H9 (cell line): ENCODE data around the gene PAX1. TPM values are rescaled to one million over a fixed set of nuclear protein-coding genes. Genes with fewer than 3 reads are reported as not detected.

Source experiments
- DNase-seq: peaks from one replicate; pipeline ENCODE4 v3.0.0-alpha.2; 2017
- H2AFZ ChIP-seq: one replicate; pipeline ENCODE4 v1.6.1; 2013; ENCODE audit warnings: mild to moderate bottlenecking, low read length, control low read depth, moderate library complexity
- H2AK5ac ChIP-seq: 2 replicates; pipeline ENCODE4 v1.6.1; 2013; ENCODE audit warnings: low read length, control low read depth, mixed read lengths; ENCODE audit not compliant: insufficient read length
- H2BK120ac ChIP-seq: one replicate; pipeline ENCODE4 v1.6.1; 2013; ENCODE audit warnings: low read depth, mild to moderate bottlenecking, low read length, control low read depth, inconsistent platforms; ENCODE audit not compliant: poor library complexity, severe bottlenecking
- H2BK12ac ChIP-seq: 2 replicates; pipeline ENCODE4 v1.6.1; 2013; ENCODE audit warnings: low read length, control low read depth, mixed read lengths, low read depth; ENCODE audit not compliant: insufficient read length
- H2BK15ac ChIP-seq: 2 replicates; pipeline ENCODE4 v1.6.1; 2013; ENCODE audit warnings: low read depth, low read length, control low read depth
- H2BK20ac ChIP-seq: one replicate; pipeline ENCODE4 v1.6.1; 2013; ENCODE audit warnings: low read depth, mild to moderate bottlenecking, low read length, control low read depth, inconsistent platforms; ENCODE audit not compliant: poor library complexity, severe bottlenecking
- H2BK5ac ChIP-seq: 2 replicates; pipeline ENCODE4 v1.6.1; 2013; ENCODE audit warnings: low read length, control low read depth, mixed read lengths; ENCODE audit not compliant: insufficient read length
- H3K14ac ChIP-seq: 2 replicates; pipeline ENCODE4 v1.6.1; 2013; ENCODE audit warnings: low read length, control low read depth; ENCODE audit not compliant: insufficient read depth
- H3K18ac ChIP-seq: 2 replicates; pipeline ENCODE4 v1.6.1; 2013; ENCODE audit warnings: low read depth, mild to moderate bottlenecking, mixed read lengths, low read length, control low read depth; ENCODE audit not compliant: insufficient read length
- H3K23ac ChIP-seq: 2 replicates; pipeline ENCODE4 v1.6.1; 2013; ENCODE audit warnings: low read length, control low read depth, mixed read lengths, low read depth; ENCODE audit not compliant: insufficient read length
- H3K23me2 ChIP-seq: 2 replicates; pipeline ENCODE4 v1.6.1; 2013; ENCODE audit warnings: low read depth, mild to moderate bottlenecking, mixed read lengths, low read length, control low read depth; ENCODE audit not compliant: insufficient read length, poor library complexity, severe bottlenecking
- H3K27ac ChIP-seq: 2 replicates; pipeline ENCODE4 v1.5.1; 2013; ENCODE audit warnings: low read length, control low read depth, mixed read lengths, low read depth; ENCODE audit not compliant: insufficient read length
- H3K27me3 ChIP-seq: 2 replicates; pipeline ENCODE4 v1.6.1; 2013; ENCODE audit warnings: low read length, control low read depth, inconsistent platforms; ENCODE audit not compliant: insufficient read depth
- H3K4ac ChIP-seq: 2 replicates; pipeline ENCODE4 v1.6.1; 2013; ENCODE audit warnings: low read depth, mild to moderate bottlenecking, control low read depth, inconsistent platforms, low read length, moderate library complexity
- H3K4me1 ChIP-seq: 2 replicates; pipeline ENCODE4 v1.6.1; 2013; ENCODE audit warnings: low read length, control low read depth, inconsistent platforms; ENCODE audit not compliant: insufficient read depth
- H3K4me2 ChIP-seq: 2 replicates; pipeline ENCODE4 v1.6.1; 2013; ENCODE audit warnings: low read length, control low read depth, mixed read lengths; ENCODE audit not compliant: insufficient read length, insufficient read depth
- H3K56ac ChIP-seq: 2 replicates; pipeline ENCODE4 v1.6.1; 2013; ENCODE audit warnings: low read depth, mild to moderate bottlenecking, mixed read lengths, low read length, control low read depth; ENCODE audit not compliant: insufficient read length
- H3K79me1 ChIP-seq: 2 replicates; pipeline ENCODE4 v1.6.1; 2013; ENCODE audit warnings: low read depth, mild to moderate bottlenecking, moderate library complexity, low read length, control low read depth, inconsistent platforms; ENCODE audit not compliant: insufficient read depth, poor library complexity, severe bottlenecking
- H3K79me2 ChIP-seq: 2 replicates; pipeline ENCODE4 v1.6.1; 2013; ENCODE audit warnings: low read length, control low read depth, inconsistent platforms; ENCODE audit not compliant: insufficient read depth
- H3K9ac ChIP-seq: 2 replicates; pipeline ENCODE4 v1.6.1; 2013; ENCODE audit warnings: low read length, control low read depth, mixed read lengths; ENCODE audit not compliant: insufficient read length; ENCODE audit errors: extremely low read depth
- H3K9me3 ChIP-seq: one replicate; pipeline ENCODE4 v1.6.1; 2013; ENCODE audit warnings: low read depth, low read length, inconsistent platforms; ENCODE audit not compliant: control insufficient read depth
- H3T11ph ChIP-seq: one replicate; pipeline ENCODE4 v1.6.1; 2013; ENCODE audit warnings: mild to moderate bottlenecking, low read length, control low read depth, inconsistent platforms
- H4K20me1 ChIP-seq: one replicate; pipeline ENCODE4 v1.6.1; 2013; ENCODE audit not compliant: control insufficient read depth, insufficient read length, insufficient read depth
- H4K5ac ChIP-seq: 2 replicates; pipeline ENCODE4 v1.6.1; 2013; ENCODE audit warnings: low read depth, mild to moderate bottlenecking, mixed read lengths, low read length, control low read depth; ENCODE audit not compliant: insufficient read length
- H4K8ac ChIP-seq: replicated peaks from 2 replicates; pipeline ENCODE4 v1.6.1; 2013; ENCODE audit warnings: low read length, control low read depth, mixed read lengths, low read depth; ENCODE audit not compliant: insufficient read length
- H4K91ac ChIP-seq: 2 replicates; pipeline ENCODE4 v1.6.1; 2013; ENCODE audit warnings: low read depth, mild to moderate bottlenecking, moderate library complexity, mixed read lengths, low read length, control low read depth; ENCODE audit not compliant: insufficient read length
- H3K27ac Mint-ChIP-seq, 3 experiments: 2 replicates in 2 of 3; 3 replicates in 1 of 3; pipeline ENCODE4 v1.8.0; 2020 to 2021; ENCODE audit warnings: mixed read lengths in 3 of 3, mild to moderate bottlenecking in 1 of 3, moderate library complexity in 1 of 3
- H3K27me3 Mint-ChIP-seq: 2 replicates; pipeline ENCODE4 v1.8.0; 2021; ENCODE audit warnings: low read depth, mild to moderate bottlenecking, moderate library complexity, mixed read lengths
- H3K36me3 Mint-ChIP-seq, 3 experiments: 2 replicates in 2 of 3; 3 replicates in 1 of 3; pipeline ENCODE4 v1.8.0; 2020 to 2021; ENCODE audit warnings: low read depth in 3 of 3, mixed read lengths in 3 of 3; ENCODE audit not compliant: insufficient read depth in 1 of 3
- H3K4me1 Mint-ChIP-seq, 2 experiments: 2 replicates each; pipeline ENCODE4 v1.8.0; 2020; ENCODE audit warnings: mixed read lengths in 2 of 2
- H3K4me3 Mint-ChIP-seq, 2 experiments: 2 replicates in 1 of 2; 3 replicates in 1 of 2; pipeline ENCODE4 v1.8.0; 2020 to 2021; ENCODE audit warnings: mild to moderate bottlenecking in 2 of 2, mixed read lengths in 2 of 2, moderate library complexity in 1 of 2
- H3K9me3 Mint-ChIP-seq, 2 experiments: 2 replicates in 1 of 2; 3 replicates in 1 of 2; pipeline ENCODE4 v1.8.0; 2020; ENCODE audit warnings: mild to moderate bottlenecking in 2 of 2, mixed read lengths in 2 of 2, moderate library complexity in 1 of 2
- CTCF ChIP-seq: fragments of 200-600 bp; sonication (generic); conservative IDR thresholded peaks from 3 replicates; pipeline ENCODE4 v1.8.0; 2021; ENCODE audit warnings: antibody characterized with exemption, mild to moderate bottlenecking
- WGBS: extraction: QIAGEN DNeasy Blood & Tissue Kit; methylation state at CpG from one replicate; pipeline ENCODE4 v1.1.7; 2013; ENCODE audit warnings: missing lambda C conversion rate, low lambda C conversion rate, mixed read lengths; ENCODE audit not compliant: insufficient read length; ENCODE audit errors: extremely low coverage; 5-methylcytosine and 5-hydroxymethylcytosine counted together
- total RNA-seq: library from RNA; stranded (reverse); gene quantifications from 2 replicates; pipeline ENCODE4 v1.2.1, GENCODE V29; 2021

PAX1 gene
- total RNA-seq, 1 experiment from 2014 or later = not detected

GRCh38 chr20:21706261-21707195, 1.1 kb downstream of the PAX1 start:
- Histone ChIP-seq H2AK5ac (no peak overlapping the region), H3K23ac (no peak overlapping the region), H2AFZ (no peak overlapping the region), H2BK5ac (no peak overlapping the region), H4K20me1 (no peaks in the 10 kb centered on the region), H3T11ph (no peak overlapping the region), H3K79me2 (no peaks in the 10 kb centered on the region), H3K27ac (no peak overlapping the region), H4K8ac (no peak overlapping the region), H3K14ac (no peak overlapping the region), H3K4me1 (no peaks in the 10 kb centered on the region), H3K27me3 (peaks cover 96% of the 10 kb centered on the region), H3K9ac (no peak overlapping the region), H2BK120ac (no peak overlapping the region), H3K18ac (no peak overlapping the region), H3K4ac (no peak overlapping the region), H2BK15ac (no peak overlapping the region), H4K5ac (no peak overlapping the region), H2BK20ac (no peak overlapping the region), H3K56ac (no peak overlapping the region), H3K79me1 (no peaks in the 10 kb centered on the region), H2BK12ac (no peak overlapping the region), H4K91ac (no peak overlapping the region), H3K4me2 (peak overlapping the region; percentile 26), H3K9me3 (no peaks in the 10 kb centered on the region), H3K23me2 (peaks cover 4% of the 10 kb centered on the region)
- Mint-ChIP-seq H3K9me3 (peaks cover 0 to 5% of the 10 kb centered on the region in 2 experiments; a peak in 3 of 5 replicates), H3K36me3 (no peaks in the 10 kb centered on the region), H3K4me3 (peak overlapping the region; percentile 10 to 68; a peak in 3 of 5 replicates), H3K27ac (no peak overlapping the region), H3K4me1 (peaks cover 25 to 36% of the 10 kb centered on the region in 2 experiments), H3K27me3 (peaks cover 98% of the 10 kb centered on the region)
- no CpG with 5 or more reads among the region's 76 CpGs for WGBS
- peak; percentile 55 for DNase-seq
- TF ChIP-seq CTCF = no peak
